Upper lobe of right lung (tissue), 1 donor: ENCODE measurements around the gene FAM114A2. TPM values are rescaled to one million over a fixed set of nuclear protein-coding genes. Genes with fewer than 3 reads are reported as not detected.

ENCODE experiments used
- ATAC-seq: fragments of 200-7000 bp; cut with Tn5 transposase; one replicate; pipeline ENCODE4 v1.9.1; 2020; ENCODE audit warnings: mild to moderate bottlenecking, moderate library complexity
- DNase-seq: peaks from one replicate; pipeline ENCODE4 v3.0.0-alpha.2; 2020
- H3K27ac ChIP-seq: fragments of 200-600 bp; one replicate; pipeline ENCODE4 v1.8.0; 2022
- H3K27me3 ChIP-seq: fragments of 200-600 bp; one replicate; pipeline ENCODE4 v1.8.0; 2022; ENCODE audit warnings: mild to moderate bottlenecking
- H3K36me3 ChIP-seq: fragments of 200-600 bp; one replicate; pipeline ENCODE4 v1.8.0; 2022
- H3K4me1 ChIP-seq: fragments of 200-600 bp; one replicate; pipeline ENCODE4 v1.8.0; 2022
- H3K4me3 ChIP-seq: fragments of 200-600 bp; one replicate; pipeline ENCODE4 v1.8.0; 2022; ENCODE audit warnings: mild to moderate bottlenecking
- H3K9me3 ChIP-seq: fragments of 200-600 bp; one replicate; pipeline ENCODE4 v1.8.0; 2022
- intact Hi-C: fragments of 100-400 bp; cut with DNase I; formaldehyde crosslinking; loops from one replicate; pipeline ENCODE4 v1.11.0; 2022
- total RNA-seq: library from RNA; stranded (reverse); fragmentation: NEBNext Ultra II Directional; extraction: Animal tissue kit (Norgen Biotek cat#: 25700); gene quantifications from one replicate; pipeline ENCODE4 v1.2.1, GENCODE V29; 2021
- TF ChIP-seq, protein P1 (sequence below): fragments of 200-600 bp; IDR thresholded peaks from one replicate; pipeline ENCODE4 v1.8.0; 2022; ENCODE audit warnings: antibody characterized with exemption
- donor health status: DM: no; HTN: yes; CAD: no; lungs with severe emphysema.

The FAM114A2 gene
- total RNA-seq, 1 donor from 2014 or later: 37.4 TPM

DNA sequence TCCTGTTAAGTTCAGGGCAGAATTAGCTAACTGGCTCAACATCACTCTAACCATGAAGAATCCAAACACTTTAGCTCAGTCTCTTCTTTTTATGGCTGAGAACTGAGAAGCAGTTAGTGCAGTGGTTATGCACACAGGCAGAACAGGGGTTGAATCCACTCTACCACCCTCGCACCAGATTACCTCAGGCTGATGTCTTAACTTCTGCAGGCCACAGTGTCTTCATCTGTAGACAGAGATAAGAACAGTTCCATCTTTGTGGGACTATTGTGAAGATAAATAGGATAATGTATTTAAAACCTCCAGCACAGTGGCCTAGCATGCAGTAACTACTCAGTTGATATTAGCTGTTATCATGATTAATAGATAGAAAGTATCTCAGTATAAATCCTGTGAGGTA is 54.8 kb downstream of the FAM114A2 start:
- TF ChIP-seq, protein P1, sequence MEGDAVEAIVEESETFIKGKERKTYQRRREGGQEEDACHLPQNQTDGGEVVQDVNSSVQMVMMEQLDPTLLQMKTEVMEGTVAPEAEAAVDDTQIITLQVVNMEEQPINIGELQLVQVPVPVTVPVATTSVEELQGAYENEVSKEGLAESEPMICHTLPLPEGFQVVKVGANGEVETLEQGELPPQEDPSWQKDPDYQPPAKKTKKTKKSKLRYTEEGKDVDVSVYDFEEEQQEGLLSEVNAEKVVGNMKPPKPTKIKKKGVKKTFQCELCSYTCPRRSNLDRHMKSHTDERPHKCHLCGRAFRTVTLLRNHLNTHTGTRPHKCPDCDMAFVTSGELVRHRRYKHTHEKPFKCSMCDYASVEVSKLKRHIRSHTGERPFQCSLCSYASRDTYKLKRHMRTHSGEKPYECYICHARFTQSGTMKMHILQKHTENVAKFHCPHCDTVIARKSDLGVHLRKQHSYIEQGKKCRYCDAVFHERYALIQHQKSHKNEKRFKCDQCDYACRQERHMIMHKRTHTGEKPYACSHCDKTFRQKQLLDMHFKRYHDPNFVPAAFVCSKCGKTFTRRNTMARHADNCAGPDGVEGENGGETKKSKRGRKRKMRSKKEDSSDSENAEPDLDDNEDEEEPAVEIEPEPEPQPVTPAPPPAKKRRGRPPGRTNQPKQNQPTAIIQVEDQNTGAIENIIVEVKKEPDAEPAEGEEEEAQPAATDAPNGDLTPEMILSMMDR: no peak
- Histone ChIP-seq H3K4me1 (no peaks in the 10 kb centered on the region), H3K36me3 (no peaks in the 10 kb centered on the region), H3K4me3 (no peak overlapping the region), H3K27me3 (no peaks in the 10 kb centered on the region), H3K27ac (no peak overlapping the region), H3K9me3 (no peaks in the 10 kb centered on the region)
- intact Hi-C loops: no loop called here
- DNase-seq (no peak), ATAC-seq (no peak)

DNA sequence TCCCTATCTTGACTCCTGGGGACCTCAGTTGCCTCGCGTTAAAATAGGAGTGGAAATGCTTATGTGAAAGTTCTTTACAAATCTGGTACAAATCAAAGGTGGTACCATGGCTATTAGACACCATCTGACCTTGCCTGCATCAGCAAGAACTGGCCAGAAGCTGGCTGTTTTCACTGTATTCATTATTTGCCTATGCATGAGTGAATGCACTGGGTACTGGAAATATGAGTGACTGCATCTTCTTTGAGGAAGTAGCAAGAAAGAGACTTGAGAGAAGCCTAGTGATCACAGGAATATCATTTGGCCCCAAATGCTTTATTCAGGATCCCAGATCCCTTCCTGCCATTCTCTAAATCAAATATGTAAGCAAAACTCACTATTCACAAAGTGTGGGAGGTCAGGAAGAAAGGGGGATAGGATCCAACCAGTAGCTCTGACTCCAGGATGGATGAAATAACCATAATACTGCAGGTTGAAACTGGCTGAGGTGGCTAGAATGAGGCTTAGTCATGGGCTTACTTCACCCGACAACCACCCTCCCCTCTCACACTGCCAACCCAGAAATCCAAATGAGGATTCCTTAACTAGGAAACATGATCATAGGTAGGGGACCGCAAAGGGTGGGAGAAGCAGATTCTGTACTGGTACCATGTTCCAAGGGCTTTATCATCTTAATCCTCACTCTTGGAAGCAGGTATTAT is 56.7 kb downstream of the FAM114A2 start:
- no peak for DNase-seq
- Histone ChIP-seq H3K27me3 (no peaks in the 10 kb centered on the region), H3K4me3 (no peak overlapping the region), H3K4me1 (no peaks in the 10 kb centered on the region), H3K36me3 (no peaks in the 10 kb centered on the region), H3K9me3 (no peaks in the 10 kb centered on the region), H3K27ac (no peak overlapping the region)
- TF ChIP-seq, protein P1: no peak
- ATAC-seq: no peak
- intact Hi-C loops: no loop called here

DNA sequence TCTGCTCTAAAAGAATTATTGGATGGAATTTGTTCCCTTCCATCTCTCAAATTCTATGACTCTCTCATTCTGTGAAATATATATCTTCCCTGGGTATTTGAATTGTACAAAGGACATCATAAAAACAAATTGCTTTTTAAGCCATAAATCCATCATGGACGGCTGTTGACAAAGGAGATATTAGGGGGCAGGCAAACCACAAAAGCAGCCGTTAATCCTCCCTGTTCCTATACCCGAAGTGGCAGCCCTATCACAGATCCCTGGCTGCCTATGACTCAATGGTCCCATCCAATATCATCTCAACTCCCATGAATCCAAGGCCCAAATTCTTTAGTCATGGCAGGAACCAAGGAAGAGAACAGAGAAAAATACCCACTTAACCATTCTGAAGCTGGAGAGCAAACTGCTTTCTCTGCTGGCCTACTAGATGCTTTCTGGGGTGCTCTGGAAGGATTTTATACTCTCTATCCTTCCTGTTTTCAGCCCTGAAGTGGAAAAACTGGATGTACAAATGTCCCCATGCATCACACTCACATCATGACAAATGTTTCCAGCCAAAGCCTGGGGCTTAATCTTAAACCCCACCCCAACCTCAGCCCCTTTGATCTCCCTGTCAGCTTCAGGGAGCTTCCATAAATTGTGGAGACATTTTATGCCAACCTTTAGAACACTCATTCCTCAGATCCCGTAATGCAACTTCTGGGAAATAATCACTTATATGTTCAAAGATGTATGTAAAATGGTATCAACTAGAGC is 59.5 kb downstream of the FAM114A2 start:
- intact Hi-C loops: no loop called here
- Histone ChIP-seq H3K9me3 (no peaks in the 10 kb centered on the region), H3K4me3 (no peak overlapping the region), H3K27me3 (no peaks in the 10 kb centered on the region), H3K27ac (no peak overlapping the region), H3K4me1 (no peaks in the 10 kb centered on the region), H3K36me3 (no peaks in the 10 kb centered on the region)
- no peak for ATAC-seq
- no peak for DNase-seq
- TF ChIP-seq, protein P1: no peak

DNA sequence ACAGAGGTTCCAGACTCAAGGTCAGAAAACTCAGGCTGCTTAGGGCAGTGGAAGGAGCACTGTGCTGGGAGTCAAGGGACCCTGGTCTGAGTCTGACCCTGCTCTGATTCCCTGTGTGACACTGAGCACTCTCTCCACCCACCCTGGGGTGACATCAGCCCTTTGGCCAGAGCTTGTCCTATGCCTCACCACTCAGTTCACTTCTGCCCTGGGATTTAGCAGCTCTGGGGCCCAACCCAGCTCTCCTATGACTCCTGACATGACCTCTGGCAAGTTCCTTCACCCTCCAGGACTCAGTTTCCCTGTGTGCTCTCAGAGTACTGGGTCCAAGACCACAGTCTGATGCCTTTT is 63.9 kb downstream of the FAM114A2 start:
- no peaks in the 10 kb centered on the region for H3K27me3 ChIP-seq
- TF ChIP-seq, protein P1: no peak
- H3K9me3 ChIP-seq: no peaks in the 10 kb centered on the region
- DNase-seq: no peak
- no peaks in the 10 kb centered on the region for H3K4me1 ChIP-seq
- H3K4me3 ChIP-seq: no peak overlapping the region
- intact Hi-C loops: no loop called here
- ATAC-seq: peak; percentile 35
- H3K36me3 ChIP-seq: no peaks in the 10 kb centered on the region
- no peak overlapping the region for H3K27ac ChIP-seq

DNA sequence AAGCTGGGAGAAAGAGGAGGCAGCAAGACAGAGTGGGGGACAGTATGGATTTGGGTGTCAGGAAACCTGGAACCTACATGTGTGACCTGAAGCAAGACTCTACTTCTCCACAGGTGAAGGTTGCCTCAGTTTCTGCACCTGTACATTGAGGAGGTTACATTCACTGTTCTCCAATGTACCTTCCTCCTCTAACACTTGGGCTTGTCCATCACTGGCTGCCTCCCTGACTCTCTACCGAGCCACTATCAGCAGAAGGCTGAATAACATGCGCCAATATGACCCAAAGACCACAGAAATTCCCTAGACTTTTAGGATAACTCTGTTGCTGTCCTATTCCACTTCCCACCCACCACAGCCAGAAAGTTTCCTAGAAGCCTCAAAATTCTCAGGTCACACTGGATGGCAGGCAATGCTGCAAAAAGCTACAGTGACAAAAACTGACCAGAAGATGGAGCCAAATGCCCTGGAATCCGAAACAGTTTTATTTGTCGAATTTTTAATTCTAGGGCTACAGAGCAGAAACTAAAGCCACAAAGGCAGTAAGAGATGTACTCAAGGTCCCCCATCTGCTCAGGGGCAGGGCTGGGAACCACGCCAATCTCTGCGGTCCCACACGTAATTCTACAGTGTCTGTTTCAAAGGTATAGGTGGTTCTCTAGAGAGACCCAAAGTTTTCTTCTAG is 64.4 kb downstream of the FAM114A2 start:
- no peaks in the 10 kb centered on the region for H3K27me3 ChIP-seq
- intact Hi-C loops: no loop called here
- ATAC-seq: peak; percentile 49
- no peak overlapping the region for H3K4me3 ChIP-seq
- H3K36me3 ChIP-seq: no peaks in the 10 kb centered on the region
- DNase-seq: no peak
- TF ChIP-seq, protein P1: peak; percentile 73
- H3K27ac ChIP-seq: no peak overlapping the region
- no peaks in the 10 kb centered on the region for H3K9me3 ChIP-seq
- H3K4me1 ChIP-seq: no peaks in the 10 kb centered on the region
